Endothelial cell of umbilical vein (primary cell): ENCODE results near the gene TNNI3K. TPM values are rescaled to one million over a fixed set of nuclear protein-coding genes. Genes with fewer than 3 reads are reported as not detected.

Source experiments
- BruUV-seq: library from RNA; stranded (reverse); fragments of 400-500 nt; replicated peaks from 2 replicates; lab custom pipeline; 2021; lab: Mats Ljungman, UMichigan
- CTCF ChIA-PET: fragments of 300-600, 350-600 bp; sonication (Branson Sonifier 250); formaldehyde crosslinking; loops from one replicate; lab custom pipeline; 2021; ENCODE audit warnings: antibody characterized with exemption, inconsistent platforms; lab: Charles Lee
- POLR2A ChIA-PET: fragments of 300-600, 350-600 bp; sonication (Branson Sonifier 250); formaldehyde crosslinking; loops from one replicate; lab custom pipeline; 2021; ENCODE audit warnings: antibody characterized with exemption, inconsistent platforms; lab: Charles Lee
- DNase-seq: peaks from one replicate; pipeline ENCODE4 v3.0.0-alpha.2; 2011; ENCODE audit warnings: low read depth, low spot score
- FAIRE-seq: peaks from 2 replicates; lab custom pipeline; 2011; peaks lifted over from hg19 to GRCh38; lab: Jason Lieb, UNC
- H2AFZ ChIP-seq: 2 replicates; pipeline ENCODE4 v1.6.0; 2012; ENCODE audit warnings: low read depth, low read length, control low read depth, inconsistent platforms
- H3K27ac ChIP-seq: 2 replicates; pipeline ENCODE4 v1.5.1; 2011; ENCODE audit warnings: low read depth, mild to moderate bottlenecking, control low read depth, low read length, moderate library complexity; ENCODE audit not compliant: insufficient read depth
- H3K27me3 ChIP-seq, 2 experiments: 2 replicates each; pipeline versions ENCODE4 v1.6.0 to v1.6.1; 2011; ENCODE audit warnings: low read length in 2 of 2, mixed read lengths in 1 of 2; ENCODE audit not compliant: control insufficient read depth in 2 of 2, insufficient read depth in 2 of 2
- H3K36me3 ChIP-seq, 2 experiments: 2 replicates in 1 of 2; 3 replicates in 1 of 2; pipeline ENCODE4 v1.5.1; 2011; ENCODE audit warnings: low read length in 2 of 2, mild to moderate bottlenecking in 1 of 2, moderate library complexity in 1 of 2; ENCODE audit not compliant: control insufficient read depth in 2 of 2, insufficient read depth in 2 of 2; ENCODE audit errors: extremely low read depth in 1 of 2
- H3K4me1 ChIP-seq: 3 replicates; pipeline ENCODE4 v1.5.1; 2011; ENCODE audit warnings: mild to moderate bottlenecking, low read length; ENCODE audit not compliant: control insufficient read depth, insufficient read depth; ENCODE audit errors: extremely low read depth
- H3K4me2 ChIP-seq: 2 replicates; pipeline ENCODE4 v1.6.1; 2011; ENCODE audit warnings: low read length, control low read depth, mixed read lengths; ENCODE audit not compliant: insufficient read depth
- H3K4me3 ChIP-seq, 3 experiments: fragments of 200-600 bp in 1 of 3; sonication (generic), shearing (Covaris generic) in 1 of 3; replicated peaks in 1 of 3; 2 replicates each; pipeline ENCODE4 v1.5.1; 2011 to 2016; ENCODE audit warnings: control low read depth in 3 of 3, low read length in 3 of 3, mild to moderate bottlenecking in 2 of 3, inconsistent platforms in 1 of 3, low read depth in 1 of 3, moderate library complexity in 1 of 3; ENCODE audit not compliant: insufficient read depth in 1 of 3
- H3K79me2 ChIP-seq: 2 replicates; pipeline ENCODE4 v1.6.0; 2012; ENCODE audit warnings: low read length, inconsistent platforms; ENCODE audit not compliant: control insufficient read depth, insufficient read depth
- H3K9ac ChIP-seq: replicated peaks from 2 replicates; pipeline ENCODE3; 2011; ENCODE audit warnings: low read length, control low read depth; ENCODE audit not compliant: insufficient read depth; ENCODE audit errors: extremely low read depth
- H3K9me1 ChIP-seq: replicated peaks from 3 replicates; pipeline ENCODE4 v1.6.0; 2011; ENCODE audit warnings: mild to moderate bottlenecking, low read length; ENCODE audit not compliant: control insufficient read depth, insufficient read depth; ENCODE audit errors: extremely low read depth
- H3K9me3 ChIP-seq: replicated peaks from 2 replicates; pipeline ENCODE4 v1.5.1; 2012; ENCODE audit warnings: low read length, inconsistent platforms; ENCODE audit not compliant: control insufficient read depth, insufficient read depth
- H4K20me1 ChIP-seq: replicated peaks from 2 replicates; pipeline ENCODE3; 2011; ENCODE audit warnings: mild to moderate bottlenecking, low read length; ENCODE audit not compliant: control insufficient read depth, insufficient read depth; ENCODE audit errors: extremely low read depth
- EZH2 ChIP-seq: IDR thresholded peaks from 2 replicates; pipeline ENCODE4 v1.6.1; 2012; ENCODE audit warnings: borderline replicate concordance, low read depth, mild to moderate bottlenecking, moderate library complexity, low read length, inconsistent platforms; ENCODE audit not compliant: severe bottlenecking
- FOS ChIP-seq: IDR thresholded peaks from 2 replicates; pipeline ENCODE4 v1.6.1; 2011; ENCODE audit warnings: mild to moderate bottlenecking, low read length, moderate library complexity, borderline replicate concordance; ENCODE audit not compliant: insufficient read depth
- GATA2 ChIP-seq: IDR thresholded peaks from 2 replicates; pipeline ENCODE4 v1.7.0; 2011; ENCODE audit warnings: low read depth, mild to moderate bottlenecking, moderate library complexity, mixed read lengths, low read length; ENCODE audit not compliant: insufficient read length, insufficient read depth
- JUN ChIP-seq: IDR thresholded peaks from 2 replicates; pipeline ENCODE4 v1.6.1; 2011; ENCODE audit warnings: borderline replicate concordance, low read depth; ENCODE audit not compliant: insufficient read length, insufficient read depth
- MYC ChIP-seq: IDR thresholded peaks from one replicate; pipeline ENCODE4 v1.6.1; 2011; ENCODE audit warnings: mild to moderate bottlenecking, low read depth, low read length
- POLR2A ChIP-seq: IDR thresholded peaks from 2 replicates; pipeline ENCODE4 v1.6.1; 2012; ENCODE audit warnings: low read depth, mild to moderate bottlenecking, control low read depth, low read length
- POLR2AphosphoS5 ChIP-seq: IDR thresholded peaks from 2 replicates; pipeline ENCODE4 v1.6.1; 2012; ENCODE audit warnings: low read depth, mild to moderate bottlenecking, control low read depth, low read length, moderate library complexity; ENCODE audit not compliant: insufficient read depth
- dilution Hi-C: fragments of 300-500 bp; cut with MboI; formaldehyde crosslinking; loops from one replicate; pipeline ENCODE4 v1.15.0; 2019; ENCODE audit warnings: low sequenced_read_pairs; ENCODE audit not compliant: extremely low pct_ligation_motif_present
- intact Hi-C: fragments of 100-400 bp; cut with micrococcal nuclease; formaldehyde crosslinking; loops from one replicate; pipeline ENCODE4 v1.10.0; 2022
- polyA plus RNA-seq, 4 experiments: library from polyadenylated mRNA; depleted of rRNA in 3 of 4; stranded (reverse) in 3 of 4; unstranded in 1 of 4; fragments of >200 nt; gene quantifications; 2 replicates each; pipeline versions ENCODE4 v1.2.1 to v1.2.3, GENCODE V29; 2011 to 2012; ENCODE audit warnings: missing spikeins in 1 of 4
- total RNA-seq: library from RNA; stranded (reverse); gene quantifications from 2 replicates; pipeline ENCODE4 v1.2.3, GENCODE V29; 2021
- TF ChIP-seq, protein P1 (sequence below), 2 donors: IDR thresholded peaks; 1 replicate in 1 of 2; 2 replicates in 1 of 2; pipeline ENCODE4 v1.5.1; 2011; ENCODE audit warnings: low read length in 2 of 2, mild to moderate bottlenecking in 2 of 2, moderate library complexity in 2 of 2, control low read depth in 1 of 2, inconsistent platforms in 1 of 2, low read depth in 1 of 2; ENCODE audit not compliant: insufficient read depth in 1 of 2; ENCODE audit errors: extremely low read depth in 1 of 2
- TF ChIP-seq, protein P2 (sequence below): IDR thresholded peaks from 2 replicates; pipeline ENCODE4 v1.6.1; 2011; ENCODE audit not compliant: insufficient read depth, insufficient read length

The TNNI3K gene
- total and polyA plus RNA-seq, 2 donors (not counting 3 experiments of a cell fraction or from before 2014, with no cell fraction given) = 0.69 TPM; not detected in 1

DNA sequence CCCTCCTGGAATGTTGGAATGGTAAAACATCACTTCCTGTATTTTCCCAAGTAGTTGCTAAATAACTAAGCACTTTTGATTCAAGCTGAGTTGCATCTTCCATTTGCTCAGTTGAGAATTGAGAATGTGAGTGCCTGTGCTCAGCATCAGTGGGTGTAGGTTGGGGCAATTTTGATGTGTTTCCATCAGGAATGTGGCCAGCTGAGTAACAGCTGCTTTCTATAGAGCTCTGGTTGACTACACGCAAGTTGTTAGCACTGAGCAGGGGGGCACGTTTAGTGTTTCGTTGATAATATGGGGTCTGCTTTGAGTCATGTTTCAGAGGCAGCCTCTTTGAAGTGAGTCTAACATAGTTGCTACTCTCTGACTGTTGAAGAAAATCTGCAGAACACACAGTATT is 235.7 kb downstream of the TNNI3K start:
- Histone ChIP-seq H4K20me1 (no peaks in the 10 kb centered on the region), H3K36me3 (no peaks in the 10 kb centered on the region), H3K27me3 (no peaks in the 10 kb centered on the region), H3K9ac (no peak overlapping the region), H2AFZ (no peak overlapping the region), H3K9me3 (no peaks in the 10 kb centered on the region), H3K4me1 (no peaks in the 10 kb centered on the region), H3K4me2 (no peak overlapping the region), H3K79me2 (no peaks in the 10 kb centered on the region), H3K4me3 (no peak overlapping the region), H3K9me1 (no peaks in the 10 kb centered on the region), H3K27ac (no peak overlapping the region)
- BruUV-seq = no TSS peak
- no peak for FAIRE-seq
- TF ChIP-seq FOS (no peak), JUN (no peak), EZH2 (no peak), MYC (no peak), POLR2A (no peak), POLR2AphosphoS5 (no peak), GATA2 (no peak)
- TF ChIP-seq, protein P1, sequence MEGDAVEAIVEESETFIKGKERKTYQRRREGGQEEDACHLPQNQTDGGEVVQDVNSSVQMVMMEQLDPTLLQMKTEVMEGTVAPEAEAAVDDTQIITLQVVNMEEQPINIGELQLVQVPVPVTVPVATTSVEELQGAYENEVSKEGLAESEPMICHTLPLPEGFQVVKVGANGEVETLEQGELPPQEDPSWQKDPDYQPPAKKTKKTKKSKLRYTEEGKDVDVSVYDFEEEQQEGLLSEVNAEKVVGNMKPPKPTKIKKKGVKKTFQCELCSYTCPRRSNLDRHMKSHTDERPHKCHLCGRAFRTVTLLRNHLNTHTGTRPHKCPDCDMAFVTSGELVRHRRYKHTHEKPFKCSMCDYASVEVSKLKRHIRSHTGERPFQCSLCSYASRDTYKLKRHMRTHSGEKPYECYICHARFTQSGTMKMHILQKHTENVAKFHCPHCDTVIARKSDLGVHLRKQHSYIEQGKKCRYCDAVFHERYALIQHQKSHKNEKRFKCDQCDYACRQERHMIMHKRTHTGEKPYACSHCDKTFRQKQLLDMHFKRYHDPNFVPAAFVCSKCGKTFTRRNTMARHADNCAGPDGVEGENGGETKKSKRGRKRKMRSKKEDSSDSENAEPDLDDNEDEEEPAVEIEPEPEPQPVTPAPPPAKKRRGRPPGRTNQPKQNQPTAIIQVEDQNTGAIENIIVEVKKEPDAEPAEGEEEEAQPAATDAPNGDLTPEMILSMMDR (IDR thresholded peaks at IDR 0.05; ENCODE audit: extremely low read depth in 1 of 2, insufficient read depth in 1 of 2, low read depth in 1 of 2, low read length in 2 of 2) = no peak
- TF ChIP-seq, protein P2, sequence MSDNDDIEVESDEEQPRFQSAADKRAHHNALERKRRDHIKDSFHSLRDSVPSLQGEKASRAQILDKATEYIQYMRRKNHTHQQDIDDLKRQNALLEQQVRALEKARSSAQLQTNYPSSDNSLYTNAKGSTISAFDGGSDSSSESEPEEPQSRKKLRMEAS = no peak
- DNase-seq = no peak
- dilution Hi-C loops = no loop called here
- ChIA-PET POLR2A (no interaction called here), CTCF (no interaction called here)
- intact Hi-C loops = no loop called here
